NCI-H2196 treated with DMSO at 0.1 percent for 48 hours (cell line): ENCODE measurements around the gene SPTLC1.
"Not testable (repeated sequence)": the region's sequence is repeated elsewhere in the genome, so short reads cannot be mapped to it uniquely, and the experiment has no call there.

Experiments used
- DNase-seq: peaks from one replicate; lab custom pipeline; 2025; ENCODE audit not compliant: unreplicated experiment; lab: John Stamatoyannopoulos, UW

Gene SPTLC1

GRCh38 chr9:92141144-92142129, 26.2 kb upstream of the SPTLC1 start:
- DNase-seq: no peak

DNA sequence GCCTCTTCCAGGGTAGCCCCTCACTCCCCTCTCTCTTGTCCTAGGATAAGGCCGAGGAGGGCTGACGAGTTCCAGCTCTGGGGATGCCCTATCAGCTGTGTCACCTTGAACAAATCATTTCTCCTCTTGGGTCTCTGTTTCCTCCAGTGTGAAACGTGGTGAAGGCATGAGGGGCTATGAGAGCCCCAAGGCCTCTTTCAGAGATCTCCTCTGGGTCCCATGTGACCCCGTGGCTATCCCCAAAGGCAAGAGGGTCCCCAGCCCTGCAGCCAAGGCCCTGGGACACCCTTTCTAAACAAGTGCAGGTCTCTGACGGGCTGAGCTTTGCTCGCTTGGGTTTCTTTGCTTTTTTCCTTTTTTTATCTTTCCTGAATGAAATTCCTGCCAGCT, 25.5 kb upstream of the SPTLC1 start:
- no peak for DNase-seq

DNA sequence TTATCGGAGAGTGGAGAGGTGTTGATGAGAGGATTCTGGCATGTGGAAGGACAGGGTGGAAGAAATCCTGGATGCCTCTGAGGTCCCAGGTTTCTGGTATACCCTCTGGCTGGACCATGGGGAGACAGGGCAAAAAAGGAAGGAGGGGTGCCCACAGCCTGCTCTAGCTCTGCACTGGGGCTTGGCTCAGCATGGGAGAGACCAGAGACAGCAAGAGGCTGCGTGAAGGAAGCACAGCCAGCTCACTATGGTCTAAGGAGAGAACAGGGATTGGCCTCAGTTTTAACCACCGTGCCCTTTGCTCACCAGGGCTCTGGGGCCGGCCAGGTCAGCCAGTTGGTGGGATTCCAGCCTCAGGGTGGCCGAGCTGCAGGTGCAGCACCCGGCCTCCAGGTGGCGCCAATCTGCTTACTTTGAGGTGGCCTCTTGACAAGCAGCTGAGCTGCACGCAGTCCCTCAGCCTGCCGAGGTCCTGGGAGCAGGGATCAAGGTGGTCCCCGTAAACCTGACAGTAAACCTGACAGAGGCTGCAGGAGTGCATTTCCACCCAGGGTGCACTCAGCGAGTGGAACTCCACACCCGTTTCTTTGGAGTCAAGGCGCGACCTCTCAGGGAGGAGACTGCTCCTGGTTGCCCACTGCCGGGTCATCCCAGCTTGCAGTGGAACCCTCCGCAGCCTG, 25.0 kb upstream of the SPTLC1 start:
- peak; percentile 71 for DNase-seq

DNA sequence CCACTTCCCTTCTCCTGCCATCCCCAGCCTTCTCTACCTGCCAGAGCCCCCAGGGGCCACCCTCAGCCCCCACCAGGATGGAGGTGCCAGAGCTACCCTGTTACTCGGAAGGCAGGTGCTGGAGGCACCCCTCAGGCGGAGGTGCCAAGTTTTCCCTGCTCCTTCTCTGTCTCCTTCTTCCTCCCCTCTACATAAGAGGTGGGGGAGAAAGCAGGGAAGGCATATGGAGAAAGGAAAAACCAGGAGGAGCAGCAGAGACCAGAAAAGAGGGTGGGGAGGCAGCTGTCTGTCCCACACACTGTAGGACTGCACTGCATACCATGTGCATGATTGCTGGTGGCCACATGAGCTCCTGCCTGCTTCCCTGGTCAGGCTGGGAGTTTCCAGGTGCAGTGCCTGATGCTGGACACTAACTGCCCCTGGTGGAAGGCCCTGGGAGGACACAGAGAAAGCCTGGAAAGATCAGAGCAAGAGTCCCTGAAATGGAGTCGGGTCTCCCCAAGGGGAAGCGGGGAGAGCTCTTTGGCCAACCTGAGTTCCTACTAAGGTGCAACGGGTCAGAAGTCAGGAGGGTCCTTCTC, 23.8 kb upstream of the SPTLC1 start:
- not testable (repeated sequence) for DNase-seq

- no peak for DNase-seq
Observed at GRCh38 chr9:92138157-92138959, 23.1 kb upstream of the SPTLC1 start.

- no peak for DNase-seq
Observed at GRCh38 chr9:92136184-92136858, 21.1 kb upstream of the SPTLC1 start.

GRCh38 chr9:92135576-92135975, 20.4 kb upstream of the SPTLC1 start:
- DNase-seq: no peak

DNA sequence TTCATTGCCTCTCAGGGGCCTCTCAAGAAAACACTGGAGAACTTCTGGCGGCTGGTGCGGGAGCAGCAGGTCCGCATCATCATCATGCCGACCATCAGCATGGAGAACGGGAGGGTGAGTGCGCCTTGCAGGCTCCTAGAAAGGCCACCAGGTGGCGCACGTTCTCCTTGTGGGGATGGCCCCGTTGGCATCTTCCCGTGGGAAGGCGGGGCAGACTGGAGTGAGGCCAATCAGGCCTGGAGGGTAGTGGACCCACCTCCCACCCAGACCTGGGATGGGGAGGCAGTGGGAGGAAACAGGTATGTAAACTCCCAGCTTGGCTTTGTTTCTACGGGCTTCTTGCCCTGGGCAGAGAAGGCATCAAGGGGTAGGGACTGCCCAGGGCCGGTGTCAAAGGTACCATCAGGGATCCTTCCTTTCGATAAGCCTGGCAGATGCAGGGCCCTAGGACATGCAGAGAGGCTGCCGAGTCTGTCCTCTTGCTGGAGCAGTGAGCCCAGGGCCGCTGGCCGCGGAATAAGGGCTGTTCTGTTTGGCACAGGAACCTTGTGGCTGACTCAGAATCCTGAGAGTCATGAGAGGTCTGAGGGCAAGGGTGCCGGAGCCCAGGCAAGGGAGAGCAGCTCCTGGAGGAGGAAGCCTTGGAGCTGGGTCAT, 18.9 kb upstream of the SPTLC1 start:
- peak; percentile 55 for DNase-seq

DNA sequence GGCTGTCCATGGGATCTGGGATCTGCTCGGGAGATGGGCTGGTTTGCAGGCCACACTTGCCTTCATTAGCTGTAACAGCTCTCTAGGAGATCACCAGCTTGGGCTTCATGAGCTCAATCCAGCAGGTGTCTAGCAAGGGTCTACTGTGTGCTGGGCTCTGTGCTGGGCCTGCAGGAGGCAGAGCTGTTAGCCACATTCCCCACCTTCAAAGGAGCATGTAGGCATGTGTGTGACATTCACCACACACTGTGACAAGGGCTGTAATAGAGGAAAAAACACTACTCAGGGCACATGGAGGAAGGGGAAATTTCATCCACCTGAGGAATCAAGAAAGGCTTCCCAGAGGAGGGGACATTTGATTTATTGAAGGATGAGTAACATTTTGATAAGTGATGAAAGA, 17.7 kb upstream of the SPTLC1 start:
- DNase-seq: not testable (repeated sequence)

- DNase-seq: no peak
Observed at GRCh38 chr9:92132501-92132900, 17.3 kb upstream of the SPTLC1 start.

DNA sequence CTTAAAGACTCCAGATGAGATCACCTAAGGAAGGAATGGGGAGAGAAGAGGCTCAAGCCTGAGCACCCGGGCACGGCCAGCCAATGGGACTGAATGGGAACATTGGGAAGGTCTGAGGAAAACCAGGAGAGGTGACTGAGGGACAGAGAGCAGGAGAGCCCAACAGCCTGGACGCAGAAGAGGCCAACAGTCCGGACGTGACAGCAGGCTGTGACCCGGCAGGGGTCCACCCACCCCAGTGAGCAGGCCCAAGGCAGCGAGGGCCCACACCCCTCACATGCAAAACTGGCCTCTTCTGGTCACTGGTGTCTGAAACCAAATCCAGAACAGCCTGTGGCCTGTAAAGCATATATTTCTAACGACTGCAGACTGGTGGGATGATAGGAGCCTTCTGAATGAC, 7.6 kb upstream of the SPTLC1 start:
- no peak for DNase-seq

DNA sequence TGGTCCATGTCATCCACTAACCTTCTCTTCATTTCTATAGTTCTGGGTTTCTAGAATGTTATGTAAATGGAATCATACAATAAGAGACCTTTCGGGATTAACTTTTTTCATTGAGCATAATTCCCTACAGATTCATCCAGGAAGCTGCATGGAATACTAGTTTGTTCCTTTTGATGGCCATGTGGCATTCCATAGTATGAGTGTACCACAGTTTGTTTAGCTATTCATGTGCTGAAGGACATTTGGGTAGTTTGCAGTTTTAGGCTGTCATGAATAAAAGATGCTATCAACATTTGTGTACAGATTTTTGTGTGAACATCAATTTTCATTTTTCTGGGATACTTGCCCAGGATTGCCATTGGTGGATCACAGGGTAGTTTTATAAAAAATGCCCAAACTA, 6.8 kb upstream of the SPTLC1 start:
- DNase-seq: no peak

DNA sequence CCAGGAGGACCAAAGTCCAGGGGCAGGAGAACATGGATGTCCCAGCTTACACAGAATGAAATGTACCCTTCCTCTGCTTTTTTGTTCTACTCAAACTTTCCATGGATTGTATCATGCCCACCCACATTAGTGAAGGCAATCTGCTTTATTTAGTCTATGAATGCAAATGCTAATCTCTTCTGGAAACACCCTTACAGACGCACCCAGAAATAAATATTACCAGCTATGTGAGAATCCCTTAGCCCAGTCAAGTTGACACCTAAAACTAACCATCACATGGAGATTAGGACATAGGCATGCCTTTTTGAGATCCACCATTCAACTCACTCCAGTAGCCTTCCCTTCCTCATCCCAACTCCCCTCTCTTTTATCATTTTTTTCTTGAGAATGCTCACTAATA, 6.1 kb upstream of the SPTLC1 start:
- DNase-seq: no peak

- DNase-seq: no peak
Observed at GRCh38 chr9:92120138-92120537, 4.9 kb upstream of the SPTLC1 start.

DNA sequence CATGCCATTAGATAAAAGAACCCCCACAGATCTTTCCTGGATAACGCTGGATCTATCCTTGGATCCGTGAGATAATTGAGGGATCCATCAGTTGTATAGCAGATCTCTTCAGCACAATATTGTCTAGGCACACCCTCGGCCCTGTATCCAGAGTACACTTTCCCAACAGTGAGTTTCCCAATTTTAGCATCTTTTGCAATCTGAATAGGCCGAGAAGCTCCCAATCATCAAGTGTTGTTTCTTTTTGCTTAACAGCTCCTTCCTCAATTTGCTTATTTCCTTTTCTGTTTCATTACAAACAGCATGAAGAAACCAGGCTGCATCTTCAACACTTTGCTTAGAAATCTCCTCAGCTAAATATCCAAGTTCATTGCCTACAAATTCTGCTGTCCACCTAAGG, 4.4 kb upstream of the SPTLC1 start:
- no peak for DNase-seq

DNA sequence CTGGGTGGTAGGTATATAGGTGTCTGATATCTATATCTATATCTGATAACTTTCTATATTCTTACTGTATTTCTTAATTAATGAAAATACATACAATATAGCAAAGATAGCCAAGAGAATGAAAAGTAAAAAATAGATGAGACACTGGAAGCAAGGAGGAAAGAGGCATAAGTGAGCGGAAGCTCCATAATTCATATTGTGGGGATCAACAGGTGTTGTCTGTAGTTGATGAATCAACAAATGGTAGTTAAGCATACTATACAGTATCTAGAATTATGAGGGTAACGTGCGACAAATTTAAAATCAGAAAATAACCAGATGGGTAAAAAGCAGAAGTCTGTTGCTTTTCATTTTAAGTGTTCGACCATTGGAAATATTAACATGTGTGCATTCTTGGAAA, 7.1 kb downstream of the SPTLC1 start:
- no peak for DNase-seq

- DNase-seq: not testable (repeated sequence)
Observed at GRCh38 chr9:92105446-92106225, 9.6 kb downstream of the SPTLC1 start.

DNA sequence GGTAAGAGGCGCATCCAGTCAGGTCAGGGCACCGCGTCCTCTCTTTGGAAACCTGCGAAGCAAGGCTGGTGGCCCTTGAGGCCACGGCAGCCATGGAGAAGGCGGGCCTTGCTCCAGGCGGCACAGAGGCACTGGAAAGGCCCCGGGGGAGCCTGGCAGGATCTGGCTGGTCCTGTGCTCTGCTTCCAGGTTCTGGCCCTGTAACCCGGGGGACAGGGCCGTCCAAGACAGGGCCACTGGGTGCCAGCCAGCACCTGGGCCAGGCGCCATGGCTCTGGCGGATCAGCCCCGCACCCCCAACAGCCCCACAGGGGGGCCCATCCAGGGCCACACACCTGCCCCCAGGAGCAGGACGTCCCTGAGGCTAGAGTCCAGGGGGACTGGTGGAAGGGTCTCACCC, 11.6 kb downstream of the SPTLC1 start:
- not testable (repeated sequence) for DNase-seq

DNA sequence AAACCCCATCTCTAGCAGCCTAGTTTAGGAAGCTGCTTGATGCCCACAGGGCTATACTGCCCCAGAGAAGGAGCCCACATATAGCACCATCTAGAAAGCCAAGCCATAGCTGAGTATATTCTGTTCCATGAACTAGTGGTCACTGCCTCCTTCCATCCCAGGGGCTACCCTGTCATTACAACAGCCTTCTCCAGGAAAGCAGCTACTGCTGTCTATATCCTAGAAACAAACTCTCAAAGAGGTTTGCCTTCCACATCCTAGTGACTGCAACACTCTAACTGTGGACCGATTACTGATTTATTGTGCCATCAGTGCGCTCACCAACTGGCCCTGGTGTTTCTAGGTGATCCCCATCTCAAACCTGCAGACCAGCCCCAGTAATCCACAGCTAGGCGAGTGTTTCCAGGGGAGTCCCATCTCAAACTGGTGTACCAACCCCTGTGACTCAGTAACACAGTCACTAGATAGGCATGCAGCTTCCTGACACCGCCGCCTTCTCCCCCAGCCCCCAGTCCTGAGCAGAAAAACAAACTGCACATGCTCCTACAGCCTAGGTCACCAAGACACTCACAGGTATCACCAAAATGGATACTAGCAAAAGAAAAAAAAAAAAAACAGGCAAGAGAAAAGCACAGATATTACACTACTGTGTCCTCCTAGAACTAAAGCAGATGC, 14.8 kb downstream of the SPTLC1 start:
- no peak for DNase-seq
